T-helper 2 cell treated with Interferon-gamma antibody and Interleukin-4, amounts not matched to agents 100 ng/mL and 5 ng/mL, for 36 hours (primary cell): Measurements from ENCODE around the gene MSI2. TPM values are rescaled to one million over a fixed set of nuclear protein-coding genes. Genes with fewer than 3 reads are reported as not detected.

ENCODE experiments used
- intact Hi-C: fragments of 100-400 bp; cut with micrococcal nuclease; formaldehyde crosslinking; loops from one replicate; pipeline ENCODE4 v1.15.1; 2023
- total RNA-seq: library from RNA; stranded (reverse); gene quantifications from 2 replicates; pipeline ENCODE4 v1.2.3, GENCODE V29; 2022

The MSI2 gene
- total RNA-seq, 1 donor from 2014 or later = 140 TPM

DNA sequence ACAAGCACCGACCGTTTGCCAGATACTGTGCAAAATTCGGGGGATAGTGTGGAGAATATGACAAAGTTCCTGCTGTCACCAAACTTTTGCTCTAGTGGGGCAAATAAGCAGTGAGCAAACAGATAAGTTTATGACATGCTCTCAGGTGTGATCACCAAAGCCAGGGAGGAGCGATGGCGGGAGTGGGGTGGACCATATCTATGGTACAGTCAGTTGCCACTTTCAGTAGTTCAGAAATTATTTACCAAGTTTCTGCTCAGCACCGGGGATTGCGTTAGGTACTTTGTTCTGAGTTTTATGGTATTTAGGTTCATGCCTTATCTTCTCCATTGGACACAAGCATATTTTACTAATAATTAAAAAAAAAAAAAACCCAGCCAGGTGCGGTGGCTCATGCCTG lies 11.9 kb downstream of the MSI2 start:
- intact Hi-C loops = no loop called here

DNA sequence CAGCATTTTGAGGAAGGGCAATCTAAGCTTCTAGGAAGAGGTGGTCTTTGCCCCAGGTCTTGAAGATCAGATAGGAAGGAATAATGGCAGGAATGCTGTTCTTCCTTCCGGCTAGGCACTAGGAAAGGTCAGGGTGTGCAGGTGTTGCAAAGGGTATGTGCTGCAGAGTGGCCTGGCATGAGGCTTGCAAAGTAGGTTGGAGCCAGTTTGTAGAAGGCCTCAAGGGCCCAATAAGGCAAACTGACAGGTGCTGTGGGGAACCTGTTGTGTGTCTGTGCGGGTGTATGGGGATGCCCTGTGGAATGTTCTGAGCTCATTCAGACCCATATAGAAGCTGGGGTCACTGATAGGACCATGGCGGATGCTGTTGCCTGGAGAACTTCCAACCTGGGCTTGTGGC lies 12.7 kb downstream of the MSI2 start:
- intact Hi-C loops = no loop called here

DNA sequence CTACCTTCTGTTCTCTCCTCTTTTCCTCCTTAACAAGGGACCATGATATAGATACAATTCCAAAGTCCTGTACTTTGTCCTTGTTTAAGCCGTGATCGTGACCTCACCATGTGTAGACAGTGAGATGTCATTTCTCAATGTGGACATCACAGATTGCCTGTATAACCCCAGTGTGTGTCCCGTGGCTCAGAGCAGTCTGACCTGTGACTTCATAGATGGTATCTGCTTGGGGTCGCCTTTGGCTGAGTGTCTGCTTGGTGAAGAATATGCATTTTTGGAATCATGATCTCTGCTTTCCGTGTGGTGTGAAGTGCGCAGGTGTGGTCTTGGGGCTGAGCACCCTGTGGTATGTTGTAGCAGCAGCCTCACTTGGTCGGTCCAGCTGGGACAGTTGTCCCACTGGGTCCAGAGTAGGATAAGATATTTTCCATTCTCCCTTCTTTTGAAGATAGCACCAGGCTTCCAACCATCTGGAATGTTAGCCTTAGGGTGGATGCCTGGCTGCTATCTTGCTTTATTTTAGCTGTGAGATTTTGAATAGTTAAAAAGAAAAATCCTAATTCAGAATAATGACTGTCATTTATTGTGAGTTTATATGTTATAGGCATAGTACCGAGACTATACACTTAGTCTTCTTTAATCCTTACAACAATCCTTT lies 13.4 kb downstream of the MSI2 start:
- intact Hi-C loops = no loop called here

DNA sequence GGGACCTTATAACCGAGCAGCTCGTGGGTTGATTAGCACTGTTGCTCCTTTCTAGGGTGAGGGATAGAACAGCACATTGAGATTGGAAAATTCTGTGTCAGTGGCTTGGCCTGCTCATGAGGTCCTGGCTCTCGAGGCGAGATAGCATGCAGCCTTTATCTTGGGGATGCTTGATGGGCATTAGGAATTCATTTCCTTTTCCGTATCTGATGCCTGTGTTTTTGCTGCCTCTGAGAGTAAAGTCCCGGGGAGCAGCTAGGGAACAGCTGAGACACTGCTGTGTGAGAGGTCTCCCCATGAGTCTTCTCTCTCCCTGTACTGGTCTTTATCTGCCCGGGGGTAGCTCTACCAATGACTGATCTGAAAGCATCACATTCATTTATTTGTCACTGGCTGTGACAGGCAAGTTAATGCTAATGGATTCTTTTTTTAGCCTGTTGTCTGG lies 14.5 kb downstream of the MSI2 start:
- intact Hi-C loops = no loop called here

DNA sequence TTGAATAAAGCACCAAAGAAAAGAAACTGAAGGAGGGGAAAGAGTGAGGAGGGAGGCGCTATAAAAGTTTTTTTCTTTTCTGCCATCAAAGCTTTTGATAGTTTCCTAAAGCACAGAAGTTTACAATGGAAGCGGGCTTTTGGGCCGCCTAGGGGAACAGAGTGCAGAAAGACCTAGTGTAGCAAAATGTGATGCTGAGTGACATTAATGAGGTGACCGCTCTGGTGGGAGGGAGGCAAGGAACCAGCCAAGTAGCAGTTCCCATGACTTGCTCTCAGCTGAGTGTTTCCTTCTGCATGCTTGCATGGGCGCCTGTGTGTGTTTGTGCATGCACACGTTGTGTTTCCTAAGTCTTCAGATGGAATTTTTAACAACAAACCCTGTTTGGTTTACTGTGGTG lies 15.5 kb downstream of the MSI2 start:
- intact Hi-C loops = no loop called here

DNA sequence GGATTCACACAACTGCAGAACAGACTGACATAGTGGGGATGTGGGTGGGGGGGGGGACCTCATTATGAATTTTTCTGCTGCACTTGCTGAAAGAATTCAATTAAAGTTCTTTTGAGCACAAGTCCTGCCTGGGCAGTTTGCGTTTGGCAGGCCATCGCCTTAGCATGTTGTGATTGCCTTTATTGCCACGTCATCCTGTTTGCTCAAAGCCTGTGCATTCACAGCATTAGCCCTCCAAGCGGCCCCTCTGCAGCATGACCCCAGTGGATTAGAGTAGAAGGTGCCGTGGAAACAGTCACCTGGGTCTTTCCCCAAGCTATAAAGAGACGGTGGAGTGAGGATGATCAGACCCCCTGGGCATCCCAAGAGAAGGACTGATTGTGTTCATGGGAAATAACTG lies 17.2 kb downstream of the MSI2 start:
- intact Hi-C loops = no loop called here

DNA sequence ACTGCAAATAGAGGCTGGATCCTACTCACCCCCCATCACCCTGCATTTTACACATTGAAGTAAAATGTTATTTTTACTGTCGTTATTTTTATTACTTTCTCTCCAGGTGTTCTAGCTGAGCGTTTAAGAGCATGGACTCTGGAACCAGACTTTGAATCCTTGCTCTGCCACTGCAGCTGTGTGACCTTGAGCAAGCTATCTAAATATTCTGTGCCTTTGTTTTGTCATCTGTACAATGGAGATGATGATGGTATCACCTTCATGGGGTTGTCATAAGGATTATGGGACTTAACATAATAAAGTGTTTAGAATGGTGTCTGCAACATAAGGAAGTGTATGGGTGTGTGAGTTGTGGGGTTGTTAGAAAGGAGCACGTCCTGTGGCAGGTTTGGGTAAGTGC lies 17.8 kb downstream of the MSI2 start:
- intact Hi-C loops = no loop called here

DNA sequence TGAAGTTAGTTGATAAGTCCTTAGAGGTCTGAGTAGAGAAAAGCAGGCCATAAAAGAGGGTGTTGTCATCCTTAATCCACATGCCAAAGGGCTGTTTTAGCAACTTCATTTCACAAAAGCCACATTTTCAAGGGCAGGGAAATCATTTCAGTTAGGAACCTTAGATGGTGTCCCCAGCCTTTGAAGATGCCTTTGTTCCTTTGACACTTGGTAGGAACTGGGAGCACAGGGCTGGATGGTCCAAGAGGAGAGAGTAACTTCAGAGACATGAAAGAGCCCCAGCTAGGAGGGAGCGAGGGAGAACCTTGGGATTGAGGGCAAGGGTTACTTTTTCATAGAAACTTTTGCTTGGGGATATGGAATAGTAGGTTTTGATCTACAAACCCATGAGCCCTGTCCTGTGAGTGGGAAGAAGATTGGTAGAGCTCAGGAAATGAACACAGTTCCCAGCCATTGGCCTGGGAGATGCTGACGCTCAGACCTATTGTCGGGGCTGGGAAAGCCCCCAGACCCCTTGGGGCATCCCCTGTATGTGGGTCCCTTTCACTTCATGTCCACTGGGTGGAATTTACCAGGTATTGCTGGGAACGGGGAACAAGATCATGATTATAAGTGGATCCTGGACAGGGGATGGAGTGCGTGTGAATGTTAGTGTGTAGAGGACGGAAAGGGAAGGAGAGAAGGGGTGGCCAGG lies 18.9 kb downstream of the MSI2 start:
- intact Hi-C loops = no loop called here

DNA sequence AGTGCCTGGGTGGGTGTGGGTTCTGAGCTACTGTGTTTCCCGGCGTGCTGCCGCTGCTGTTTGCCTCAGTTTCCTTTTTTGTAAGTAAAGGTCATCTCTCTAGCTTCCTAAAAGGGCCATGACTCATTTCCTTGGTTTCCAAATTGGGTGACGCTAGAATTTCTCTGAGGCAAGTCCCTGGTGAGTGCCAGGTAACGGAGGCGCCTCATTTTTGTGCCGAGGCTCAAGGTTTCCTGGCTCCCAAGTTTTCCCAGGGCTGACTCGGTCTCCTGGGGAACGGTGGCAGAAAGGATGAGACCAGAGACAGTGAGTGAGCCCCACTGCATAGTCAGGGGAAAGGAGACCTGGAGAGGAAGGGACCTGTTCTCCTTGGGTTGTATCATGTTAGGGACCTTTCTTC lies 20.3 kb downstream of the MSI2 start:
- intact Hi-C loops = no loop called here

DNA sequence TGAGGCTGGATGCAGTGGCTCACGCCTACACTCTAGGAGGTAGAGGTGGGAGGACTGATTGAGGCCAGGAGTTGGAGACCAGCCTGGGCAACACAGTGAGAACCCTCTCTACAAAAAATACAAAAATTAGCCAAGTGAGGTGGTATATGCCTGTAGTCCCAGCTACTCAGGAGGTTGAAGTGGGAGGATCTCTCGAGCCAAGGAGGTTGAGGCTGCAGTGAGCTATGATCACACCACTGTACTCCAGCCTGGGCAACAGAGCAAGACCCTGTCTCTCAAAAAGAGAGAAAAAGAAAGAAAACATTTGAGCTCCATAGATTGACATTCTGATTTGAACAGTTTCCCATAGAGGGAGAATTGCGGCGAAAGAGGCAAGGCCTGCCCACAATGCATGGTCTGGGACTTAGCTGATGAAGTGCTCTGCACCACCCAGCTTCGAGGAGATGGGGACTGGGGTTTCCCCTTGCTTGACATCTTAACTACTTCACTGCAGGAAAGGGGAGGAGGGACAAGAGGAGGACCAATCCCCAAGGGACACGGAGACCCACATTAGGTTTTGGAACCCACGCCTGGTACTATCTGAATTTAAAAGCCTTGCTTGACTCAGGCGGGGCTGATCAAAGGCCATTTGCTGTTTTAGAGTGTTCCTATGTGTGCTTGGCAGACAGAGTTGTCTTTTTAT lies 21.7 kb downstream of the MSI2 start:
- intact Hi-C loops = no loop called here

DNA sequence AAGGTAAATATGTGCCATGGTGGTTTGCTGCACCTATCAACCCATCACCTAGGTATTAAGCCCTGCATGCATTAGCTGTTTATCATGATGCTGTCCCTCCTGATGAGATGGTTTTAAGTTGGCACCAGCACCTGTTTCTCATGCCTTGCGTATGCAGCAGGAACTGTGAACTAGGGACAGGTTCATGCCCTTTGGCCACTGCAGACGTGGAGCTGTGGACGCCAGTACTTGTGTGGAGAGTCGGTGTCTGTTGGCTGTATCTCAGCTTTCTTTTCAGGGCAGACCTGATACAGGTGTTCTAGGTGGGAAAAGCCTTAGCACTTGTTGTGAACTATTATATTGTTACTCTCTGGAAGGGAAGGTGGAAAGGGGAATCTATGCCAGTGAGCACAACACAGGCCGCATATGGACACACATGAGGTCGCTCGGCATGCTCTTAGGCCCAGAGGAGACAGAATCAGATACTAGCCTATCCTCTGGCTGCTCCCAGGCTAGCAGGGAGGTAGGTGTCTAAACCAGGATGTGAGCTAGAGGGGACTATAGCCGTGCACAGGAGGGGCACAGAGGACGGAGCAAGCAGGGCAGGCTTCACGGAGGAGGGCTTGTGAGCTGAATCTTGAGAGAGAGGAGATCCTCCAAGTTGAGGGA lies 22.5 kb downstream of the MSI2 start:
- intact Hi-C loops = no loop called here

DNA sequence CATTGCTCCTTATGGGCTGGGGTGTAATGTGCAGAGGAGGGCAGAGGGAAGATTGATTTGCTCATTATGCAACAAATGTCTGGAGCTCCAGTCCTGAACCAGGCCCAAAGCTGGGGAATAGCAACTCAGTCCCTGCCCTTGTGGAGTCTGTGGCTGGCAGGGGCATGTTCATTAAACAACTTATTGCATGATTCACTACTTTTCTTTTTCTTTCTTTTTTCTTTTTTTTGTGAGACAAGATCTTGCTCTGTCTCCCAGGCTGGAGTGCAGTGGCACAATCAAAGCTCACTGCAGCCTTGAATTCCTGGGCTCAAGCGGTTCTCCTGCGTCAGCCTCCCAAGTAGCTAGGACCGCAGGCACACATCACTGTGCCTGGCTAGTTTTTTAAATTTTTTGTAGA lies 23.1 kb downstream of the MSI2 start:
- intact Hi-C loops = no loop called here

DNA sequence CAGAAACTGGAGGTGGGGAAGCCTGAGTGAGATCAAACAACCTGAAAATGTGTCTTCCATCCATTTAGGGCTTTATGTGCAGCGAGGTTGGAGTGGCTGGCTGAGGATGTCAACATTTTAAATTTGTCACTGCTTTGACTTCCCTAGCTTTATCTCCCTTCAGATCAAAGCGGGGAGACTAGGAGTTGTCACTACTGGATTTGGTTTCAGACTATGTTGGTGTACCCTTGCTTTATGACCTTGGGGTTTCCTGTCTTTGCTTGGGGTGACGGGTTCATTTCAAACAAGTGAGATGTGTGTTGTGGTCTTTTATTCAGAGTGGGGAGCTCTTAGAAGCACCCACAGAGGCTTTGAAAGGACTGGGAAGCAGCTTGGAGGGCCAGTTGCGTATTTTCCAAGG lies 25.6 kb downstream of the MSI2 start:
- intact Hi-C loops = no loop called here

DNA sequence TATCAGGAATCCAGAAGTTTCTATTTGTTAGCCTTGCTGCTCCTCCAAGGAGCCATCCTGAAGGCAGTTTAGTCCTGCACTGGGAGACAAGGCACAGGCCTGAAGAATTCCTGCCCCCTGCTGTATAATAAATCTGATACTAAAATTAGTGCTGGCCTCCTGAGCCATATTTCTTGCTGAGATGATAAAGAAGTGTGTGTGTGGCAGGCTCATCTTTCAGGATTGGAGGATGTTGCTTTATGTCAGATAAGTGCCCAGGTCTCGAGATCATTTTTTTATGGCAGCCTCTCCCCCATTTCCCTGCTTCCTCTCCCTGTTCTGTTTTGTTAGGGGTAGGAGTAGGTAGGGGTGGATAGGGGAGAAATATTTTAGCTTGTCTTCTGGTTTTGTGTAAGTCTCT lies 26.0 kb downstream of the MSI2 start:
- intact Hi-C loops = no loop called here

DNA sequence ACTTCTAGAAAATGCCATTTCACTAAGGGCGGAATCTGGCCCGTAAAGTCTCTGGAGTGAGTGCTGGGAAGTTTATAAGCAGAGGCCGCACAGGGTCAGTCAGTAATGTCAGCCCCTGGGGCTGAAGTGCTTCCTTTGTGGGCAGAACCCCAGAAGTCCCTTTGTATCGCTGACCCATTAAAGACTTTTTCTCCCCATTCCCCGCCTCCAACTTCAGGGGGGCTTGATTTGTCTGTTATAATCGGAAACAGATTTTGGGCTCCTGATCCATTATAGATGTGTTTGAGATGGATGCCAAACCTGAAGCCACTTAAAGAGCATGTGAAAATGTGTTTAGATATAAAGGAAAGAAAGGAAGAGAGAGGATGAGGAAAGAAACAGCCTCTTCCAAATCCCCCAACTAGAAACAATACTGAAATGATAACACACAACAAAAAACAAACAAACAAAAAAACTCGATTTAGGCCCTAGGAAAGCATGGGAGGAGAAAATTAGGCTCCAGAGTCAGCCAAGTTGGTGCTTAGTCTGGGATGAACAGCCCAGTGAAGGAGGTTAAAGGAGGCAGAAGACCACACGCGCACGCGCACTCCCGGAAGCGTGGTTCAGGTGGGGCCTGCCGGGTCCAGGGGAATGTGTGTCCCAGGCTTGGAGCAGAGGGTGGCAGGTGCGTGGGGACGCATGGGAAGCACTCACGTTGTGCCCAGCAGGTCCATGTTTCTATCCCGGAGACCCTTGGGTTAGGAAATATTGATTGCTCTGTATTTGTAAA lies 27.1 kb downstream of the MSI2 start:
- intact Hi-C loops = no loop called here

DNA sequence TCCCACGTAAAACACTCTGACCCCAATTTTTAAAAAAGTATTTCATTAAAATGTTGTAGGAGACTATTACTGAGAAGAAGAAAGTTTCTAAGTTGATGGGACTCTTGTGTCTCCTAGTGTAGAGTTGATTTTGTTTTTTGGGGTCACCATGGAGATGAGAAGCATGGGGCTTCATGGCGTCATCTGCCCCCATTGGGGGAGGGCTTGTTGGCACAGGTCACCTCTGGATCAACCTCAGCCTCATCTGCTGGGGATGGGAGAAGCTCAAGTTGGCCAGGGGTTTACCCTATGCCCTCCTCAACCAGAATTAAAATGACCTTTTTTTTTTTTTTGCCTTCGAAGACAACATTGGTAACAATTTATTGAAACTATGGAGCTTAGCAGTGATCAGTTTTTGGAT lies 28.3 kb downstream of the MSI2 start:
- intact Hi-C loops = no loop called here

DNA sequence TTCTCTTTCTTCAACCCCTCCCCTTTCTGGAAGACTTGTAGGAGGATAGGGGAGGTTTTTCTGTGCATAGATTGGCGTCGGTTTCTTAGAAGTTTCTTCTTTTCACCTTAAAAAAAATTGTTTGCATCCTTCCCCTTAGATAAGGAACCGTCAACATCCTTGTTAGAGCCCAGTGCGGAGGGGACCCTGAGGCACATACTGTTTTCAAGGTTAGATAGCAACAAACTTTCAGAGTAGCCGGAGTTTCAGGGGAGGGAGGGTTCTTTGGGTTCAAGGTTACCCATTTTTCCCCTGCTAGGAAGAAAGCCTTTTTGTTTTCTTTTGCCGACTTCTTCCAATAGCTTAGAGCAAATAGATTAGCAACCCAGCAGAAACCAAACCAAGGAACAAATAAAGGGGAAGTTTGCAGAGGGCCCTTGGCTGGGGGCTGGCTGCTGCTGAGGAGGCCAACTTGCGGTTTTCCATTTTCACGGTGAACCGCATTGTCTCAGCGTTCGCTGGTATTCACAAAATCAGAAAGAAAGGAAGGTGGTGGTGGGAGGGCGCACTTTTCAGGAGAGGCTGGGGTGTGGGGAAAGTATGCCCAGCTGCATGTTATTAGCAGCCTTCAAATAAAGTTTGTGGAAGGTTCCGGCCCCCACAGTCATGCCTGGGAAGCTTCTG lies 28.8 kb downstream of the MSI2 start:
- intact Hi-C loops = loop anchor here (1.0 kb wide), 2 partner anchors 28 to 42 kb away; no protein-coding TSS in a partner anchor

DNA sequence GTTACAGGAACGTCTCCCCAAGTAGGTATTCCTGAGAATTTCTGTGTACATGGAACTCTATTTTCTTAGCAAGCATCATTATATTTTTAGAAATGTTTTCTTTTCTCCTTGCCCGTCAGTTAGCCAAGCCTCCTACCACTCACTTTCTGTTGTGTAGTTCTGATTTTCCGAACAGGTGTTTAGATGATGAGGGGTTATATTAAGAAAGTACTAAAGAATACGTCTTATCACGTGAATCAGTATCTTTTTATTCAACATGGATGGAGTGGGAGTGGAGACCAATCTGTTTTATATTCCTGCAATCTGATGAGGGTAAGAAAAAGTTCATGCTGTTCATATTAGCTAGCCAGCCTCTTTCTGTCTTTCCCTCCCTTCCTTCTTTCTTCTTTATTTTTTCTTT lies 29.4 kb downstream of the MSI2 start:
- intact Hi-C loops = loop anchor here (1.0 kb wide), 2 partner anchors 28 to 42 kb away; no protein-coding TSS in a partner anchor

DNA sequence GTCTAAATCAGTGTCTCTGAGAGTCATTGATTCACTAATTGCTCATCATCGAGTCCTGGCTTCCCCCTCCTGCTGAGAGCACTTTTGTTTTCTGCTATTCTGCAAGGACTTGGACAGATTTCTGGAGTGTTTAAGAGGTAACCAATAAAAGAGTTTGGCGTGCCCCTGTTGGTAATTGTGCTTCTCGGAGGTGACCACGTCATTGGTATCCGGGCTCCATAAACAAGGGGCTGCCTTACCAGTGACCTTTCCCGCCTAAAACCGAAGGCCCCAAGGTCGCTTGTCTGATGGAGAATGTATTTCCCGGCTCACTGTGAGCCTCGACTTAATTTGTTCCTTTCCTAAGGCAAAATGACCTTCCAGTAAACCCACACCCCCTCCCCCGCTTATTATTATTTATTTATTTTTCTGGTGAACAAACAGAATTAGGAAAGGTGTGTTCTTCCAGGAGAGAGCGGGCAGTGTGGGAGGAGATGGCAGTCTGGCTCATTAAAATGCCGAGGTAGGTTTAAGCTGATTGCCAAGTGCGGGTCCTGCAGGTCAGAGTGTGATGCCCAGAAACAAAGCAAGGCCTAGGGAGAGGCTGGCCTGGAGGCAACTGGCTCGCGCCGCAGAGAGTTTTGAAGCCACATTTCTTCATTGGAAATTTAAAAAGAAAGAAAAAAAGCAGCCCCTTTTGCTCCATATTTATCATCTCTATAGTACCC lies 30.2 kb downstream of the MSI2 start:
- intact Hi-C loops = no loop called here
